Upper lobe of right lung (tissue), 1 donor: ENCODE results near the gene BOC. TPM values are rescaled to one million over a fixed set of nuclear protein-coding genes. Genes with fewer than 3 reads are reported as not detected.

Experiments used
- ATAC-seq: fragments of 200-7000 bp; cut with Tn5 transposase; one replicate; pipeline ENCODE4 v1.9.1; 2020; ENCODE audit warnings: mild to moderate bottlenecking, moderate library complexity
- DNase-seq: peaks from one replicate; pipeline ENCODE4 v3.0.0-alpha.2; 2020
- H3K27ac ChIP-seq: fragments of 200-600 bp; one replicate; pipeline ENCODE4 v1.8.0; 2022
- H3K27me3 ChIP-seq: fragments of 200-600 bp; one replicate; pipeline ENCODE4 v1.8.0; 2022; ENCODE audit warnings: mild to moderate bottlenecking
- H3K36me3 ChIP-seq: fragments of 200-600 bp; one replicate; pipeline ENCODE4 v1.8.0; 2022
- H3K4me1 ChIP-seq: fragments of 200-600 bp; one replicate; pipeline ENCODE4 v1.8.0; 2022
- H3K4me3 ChIP-seq: fragments of 200-600 bp; one replicate; pipeline ENCODE4 v1.8.0; 2022; ENCODE audit warnings: mild to moderate bottlenecking
- H3K9me3 ChIP-seq: fragments of 200-600 bp; one replicate; pipeline ENCODE4 v1.8.0; 2022
- intact Hi-C: fragments of 100-400 bp; cut with DNase I; formaldehyde crosslinking; loops from one replicate; pipeline ENCODE4 v1.11.0; 2022
- total RNA-seq: library from RNA; stranded (reverse); fragmentation: NEBNext Ultra II Directional; extraction: Animal tissue kit (Norgen Biotek cat#: 25700); gene quantifications from one replicate; pipeline ENCODE4 v1.2.1, GENCODE V29; 2021
- TF ChIP-seq, protein P1 (sequence below): fragments of 200-600 bp; IDR thresholded peaks from one replicate; pipeline ENCODE4 v1.8.0; 2022; ENCODE audit warnings: antibody characterized with exemption
- donor health status: DM: no; HTN: yes; CAD: no; lungs with severe emphysema.

The BOC gene
- total RNA-seq, 1 donor from 2014 or later = 6.1 TPM

- Histone ChIP-seq H3K36me3 (no peaks in the 10 kb centered on the region), H3K27me3 (no peaks in the 10 kb centered on the region), H3K4me1 (no peaks in the 10 kb centered on the region), H3K9me3 (no peaks in the 10 kb centered on the region), H3K27ac (no peak overlapping the region), H3K4me3 (no peak overlapping the region)
- TF ChIP-seq, protein P1, sequence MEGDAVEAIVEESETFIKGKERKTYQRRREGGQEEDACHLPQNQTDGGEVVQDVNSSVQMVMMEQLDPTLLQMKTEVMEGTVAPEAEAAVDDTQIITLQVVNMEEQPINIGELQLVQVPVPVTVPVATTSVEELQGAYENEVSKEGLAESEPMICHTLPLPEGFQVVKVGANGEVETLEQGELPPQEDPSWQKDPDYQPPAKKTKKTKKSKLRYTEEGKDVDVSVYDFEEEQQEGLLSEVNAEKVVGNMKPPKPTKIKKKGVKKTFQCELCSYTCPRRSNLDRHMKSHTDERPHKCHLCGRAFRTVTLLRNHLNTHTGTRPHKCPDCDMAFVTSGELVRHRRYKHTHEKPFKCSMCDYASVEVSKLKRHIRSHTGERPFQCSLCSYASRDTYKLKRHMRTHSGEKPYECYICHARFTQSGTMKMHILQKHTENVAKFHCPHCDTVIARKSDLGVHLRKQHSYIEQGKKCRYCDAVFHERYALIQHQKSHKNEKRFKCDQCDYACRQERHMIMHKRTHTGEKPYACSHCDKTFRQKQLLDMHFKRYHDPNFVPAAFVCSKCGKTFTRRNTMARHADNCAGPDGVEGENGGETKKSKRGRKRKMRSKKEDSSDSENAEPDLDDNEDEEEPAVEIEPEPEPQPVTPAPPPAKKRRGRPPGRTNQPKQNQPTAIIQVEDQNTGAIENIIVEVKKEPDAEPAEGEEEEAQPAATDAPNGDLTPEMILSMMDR = no peak
- ATAC-seq (no peak), DNase-seq (no peak)
- intact Hi-C loops = no loop called here
These were observed 38.3 kb upstream of the BOC start for GRCh38 chr3:113173102-113173501.

DNA sequence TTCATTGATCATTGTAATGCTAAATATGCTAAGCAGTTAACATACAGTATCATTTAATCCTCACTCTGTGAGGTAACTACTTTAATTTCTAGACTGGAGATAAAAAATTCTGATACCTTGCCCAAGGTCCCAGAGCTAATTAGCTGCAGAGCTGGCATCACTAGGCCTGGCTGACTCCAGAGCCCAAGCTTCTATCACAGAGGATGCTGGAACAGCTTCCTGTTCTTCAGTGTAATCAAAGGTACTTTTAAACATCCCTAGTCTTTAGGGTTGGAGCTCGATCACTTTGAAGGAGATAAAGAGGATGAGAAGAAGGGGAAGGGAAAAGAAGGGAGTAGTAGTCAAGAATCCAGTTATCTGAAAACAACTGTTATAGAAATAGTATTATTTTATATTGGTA, 37.1 kb upstream of the BOC start:
- Histone ChIP-seq H3K4me3 (no peak overlapping the region), H3K4me1 (no peaks in the 10 kb centered on the region), H3K9me3 (no peaks in the 10 kb centered on the region), H3K27me3 (no peaks in the 10 kb centered on the region), H3K27ac (no peak overlapping the region), H3K36me3 (no peaks in the 10 kb centered on the region)
- ATAC-seq = no peak
- TF ChIP-seq, protein P1 = no peak
- intact Hi-C loops = no loop called here
- no peak for DNase-seq

GRCh38 chr3:113174801-113175485, 36.4 kb upstream of the BOC start:
- Histone ChIP-seq H3K36me3 (no peaks in the 10 kb centered on the region), H3K27me3 (no peaks in the 10 kb centered on the region), H3K27ac (no peak overlapping the region), H3K4me3 (no peak overlapping the region), H3K9me3 (no peaks in the 10 kb centered on the region), H3K4me1 (no peaks in the 10 kb centered on the region)
- DNase-seq (no peak), ATAC-seq (no peak)
- TF ChIP-seq, protein P1 = no peak
- intact Hi-C loops = no loop called here

DNA sequence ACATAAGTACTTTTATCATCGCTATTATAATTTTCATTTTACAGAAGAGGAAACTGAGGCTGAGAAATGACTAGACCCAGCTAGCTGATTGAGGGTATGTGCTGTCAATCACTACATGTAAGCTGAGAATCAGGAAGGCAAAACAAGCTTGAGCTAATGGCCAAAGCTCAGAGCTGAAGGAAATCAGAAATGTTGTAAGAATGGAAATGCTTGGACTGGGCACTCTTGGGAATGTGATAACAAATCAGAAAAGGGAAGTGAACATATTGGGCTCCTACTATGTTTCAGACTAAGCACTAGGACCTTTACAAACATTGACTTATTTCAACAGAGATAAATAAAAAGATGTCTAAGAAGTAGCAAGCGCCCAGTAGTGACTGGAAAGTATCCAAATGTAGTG, 33.8 kb upstream of the BOC start:
- no peak for ATAC-seq
- Histone ChIP-seq H3K9me3 (no peaks in the 10 kb centered on the region), H3K4me3 (no peak overlapping the region), H3K27me3 (no peaks in the 10 kb centered on the region), H3K4me1 (no peaks in the 10 kb centered on the region), H3K27ac (no peak overlapping the region), H3K36me3 (no peaks in the 10 kb centered on the region)
- intact Hi-C loops = no loop called here
- TF ChIP-seq, protein P1 = no peak
- DNase-seq = no peak

DNA sequence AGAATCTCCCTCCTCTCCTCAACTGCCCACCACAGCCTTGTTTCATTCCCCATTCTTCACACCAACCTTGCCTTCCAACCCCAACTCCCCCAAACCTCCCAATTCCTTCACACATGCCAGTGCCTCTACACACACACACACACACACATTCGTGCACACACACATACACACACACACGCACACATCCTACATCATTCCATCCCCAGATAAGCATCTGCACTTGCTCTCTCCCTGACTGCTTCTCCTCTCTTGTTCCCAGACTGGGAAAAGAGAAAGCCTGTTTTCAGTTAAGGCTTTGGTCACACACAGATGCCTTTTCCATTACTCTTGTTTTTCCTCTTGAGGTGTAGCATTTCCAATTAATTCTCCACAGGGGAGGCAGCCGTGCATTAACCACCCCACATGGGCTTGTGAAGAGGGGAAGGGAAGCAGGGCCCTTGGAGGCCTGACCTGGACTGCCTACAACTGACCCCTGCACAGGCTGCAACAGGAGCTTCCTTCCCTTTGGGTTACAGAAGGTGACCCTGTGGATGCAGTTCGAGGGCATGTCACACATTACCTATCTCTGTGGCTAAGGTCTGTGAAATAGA, 32.0 kb upstream of the BOC start:
- intact Hi-C loops = no loop called here
- TF ChIP-seq, protein P1 = no peak
- DNase-seq = no peak
- Histone ChIP-seq H3K4me1 (no peaks in the 10 kb centered on the region), H3K9me3 (no peaks in the 10 kb centered on the region), H3K27me3 (no peaks in the 10 kb centered on the region), H3K4me3 (no peak overlapping the region), H3K27ac (no peak overlapping the region), H3K36me3 (no peaks in the 10 kb centered on the region)
- ATAC-seq = no peak
